ENCODE measurements around the gene AMHR2.

DNA sequence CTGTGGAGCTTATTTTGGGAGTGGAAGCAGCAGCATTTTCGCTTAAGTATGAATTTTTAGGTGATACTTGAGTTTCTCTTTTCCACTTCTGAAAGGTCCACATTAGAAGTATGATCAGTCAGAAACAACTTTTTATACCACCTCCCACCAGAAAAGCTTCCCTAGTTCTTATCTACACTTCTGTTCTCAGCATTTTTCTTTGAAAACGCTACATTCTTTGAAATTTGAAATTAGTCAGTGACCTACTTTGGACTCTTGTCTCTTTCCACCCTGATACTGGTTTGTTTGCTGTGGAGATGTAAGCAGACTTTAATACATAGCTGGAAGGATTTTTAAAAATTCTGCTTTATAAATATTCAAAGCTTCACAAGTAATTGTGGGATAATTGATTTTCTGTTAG is 50.4 kb downstream of the AMHR2 start:
- TF ChIP-seq, protein P1, sequence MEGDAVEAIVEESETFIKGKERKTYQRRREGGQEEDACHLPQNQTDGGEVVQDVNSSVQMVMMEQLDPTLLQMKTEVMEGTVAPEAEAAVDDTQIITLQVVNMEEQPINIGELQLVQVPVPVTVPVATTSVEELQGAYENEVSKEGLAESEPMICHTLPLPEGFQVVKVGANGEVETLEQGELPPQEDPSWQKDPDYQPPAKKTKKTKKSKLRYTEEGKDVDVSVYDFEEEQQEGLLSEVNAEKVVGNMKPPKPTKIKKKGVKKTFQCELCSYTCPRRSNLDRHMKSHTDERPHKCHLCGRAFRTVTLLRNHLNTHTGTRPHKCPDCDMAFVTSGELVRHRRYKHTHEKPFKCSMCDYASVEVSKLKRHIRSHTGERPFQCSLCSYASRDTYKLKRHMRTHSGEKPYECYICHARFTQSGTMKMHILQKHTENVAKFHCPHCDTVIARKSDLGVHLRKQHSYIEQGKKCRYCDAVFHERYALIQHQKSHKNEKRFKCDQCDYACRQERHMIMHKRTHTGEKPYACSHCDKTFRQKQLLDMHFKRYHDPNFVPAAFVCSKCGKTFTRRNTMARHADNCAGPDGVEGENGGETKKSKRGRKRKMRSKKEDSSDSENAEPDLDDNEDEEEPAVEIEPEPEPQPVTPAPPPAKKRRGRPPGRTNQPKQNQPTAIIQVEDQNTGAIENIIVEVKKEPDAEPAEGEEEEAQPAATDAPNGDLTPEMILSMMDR (conservative IDR thresholded peaks at IDR 0.05; ENCODE audit: low read depth, low read length), result no peak
- TF ChIP-seq EZH2 (IDR thresholded peaks at IDR 0.05; ENCODE audit: low read length, unreplicated experiment), result no peak
- TF ChIP-seq EZH2phosphoT487 (IDR thresholded peaks at IDR 0.05; ENCODE audit: borderline replicate concordance, low read length), result no peak

Measured in PC-3 (cell line).